Sigmoid colon (tissue), 7 donors: ENCODE data around the gene TBCD. TPM values are rescaled to one million over a fixed set of nuclear protein-coding genes. Genes with fewer than 3 reads are reported as not detected.

Source experiments
- DNase-seq: peaks from one replicate; pipeline ENCODE4 v3.0.0-alpha.2; 2019
- H3K27ac ChIP-seq, 4 donors: fragments of 200-600 bp; sonication (generic); one replicate each; pipeline ENCODE4 v1.5.1; 2016 to 2019; ENCODE audit warnings: mild to moderate bottlenecking in 1 of 4
- H3K27me3 ChIP-seq, 3 donors: fragments of 200-600 bp; sonication (generic); one replicate each; pipeline ENCODE4 v1.5.1; 2019; ENCODE audit warnings: mild to moderate bottlenecking in 1 of 3
- H3K36me3 ChIP-seq, 4 donors: fragments of 200-600 bp; sonication (generic); one replicate each; pipeline ENCODE4 v1.5.1; 2016 to 2019
- H3K4me1 ChIP-seq, 4 donors: fragments of 200-600 bp; sonication (generic); one replicate each; pipeline ENCODE4 v1.5.1; 2017 to 2019
- H3K4me3 ChIP-seq, 4 donors: fragments of 200-600 bp; sonication (generic); one replicate each; pipeline ENCODE4 v1.5.1; 2017 to 2019; ENCODE audit warnings: mild to moderate bottlenecking in 2 of 4, moderate library complexity in 1 of 4
- H3K9me3 ChIP-seq, 4 donors: fragments of 200-600 bp in 3 of 4; sonication (generic) in 3 of 4; one replicate each; pipeline versions ENCODE4 v1.5.1 to v1.6.1; 2013 to 2019
- CTCF ChIP-seq, 4 experiments: fragments of 450-650 bp in 3 of 4; fragments of 200-600 bp in 1 of 4; IDR thresholded peaks; one replicate each; pipeline ENCODE4 v1.5.1; 2016 to 2019; ENCODE audit warnings: antibody characterized with exemption in 4 of 4, mild to moderate bottlenecking in 3 of 4, moderate library complexity in 2 of 4
- EP300 ChIP-seq, 4 donors: sonication (generic); formaldehyde crosslinking; IDR thresholded peaks; one replicate each; pipeline ENCODE4 v1.6.1; 2017; ENCODE audit warnings: antibody characterized with exemption in 4 of 4
- POLR2A ChIP-seq, 2 donors: fragments of 450-650 bp; IDR thresholded peaks; one replicate each; pipeline ENCODE4 v1.6.1; 2016; ENCODE audit warnings: antibody characterized with exemption in 2 of 2, mild to moderate bottlenecking in 2 of 2, moderate library complexity in 2 of 2
- POLR2AphosphoS5 ChIP-seq, 4 donors: sonication (generic); formaldehyde crosslinking; IDR thresholded peaks; one replicate each; pipeline ENCODE4 v1.6.1; 2017; ENCODE audit warnings: antibody characterized with exemption in 4 of 4
- WGBS, 2 donors: extraction: QIAGEN DNeasy Blood & Tissue Kit; methylation state at CpG; one replicate each; pipeline ENCODE4 v1.1.7; 2013; 5-methylcytosine and 5-hydroxymethylcytosine counted together
- intact Hi-C: fragments of 100-400 bp; cut with DNase I; formaldehyde crosslinking; loops from one replicate; pipeline ENCODE4 v1.15.1; 2023
- polyA plus RNA-seq, 3 donors: library from polyadenylated mRNA; stranded (reverse); fragments of 200-250 nt; gene quantifications; one replicate each; pipeline ENCODE4 v1.2.3, GENCODE V29; 2013
- total RNA-seq, 4 donors: library from RNA; depleted of rRNA; stranded (reverse); fragments of >200 nt; gene quantifications; one replicate each; pipeline ENCODE4 v1.1.0, GENCODE V29; 2016
- donor health status: healthy with polysubstance abuse.
- donor health status: Bipolar disorder and iron deficiency.
- donor health status: healthy.

Gene TBCD
- total and polyA plus RNA-seq, 7 donors: 11.1 to 77.4 (median 34.2) TPM

- no peaks in the 10 kb centered on the region for H3K4me1 ChIP-seq
- no peaks in the 10 kb centered on the region for H3K9me3 ChIP-seq
- TF ChIP-seq EP300 (IDR thresholded peaks at IDR 0.05) (no peak), CTCF (IDR thresholded peaks at IDR 0.05) (no peak), POLR2AphosphoS5 (IDR thresholded peaks at IDR 0.05) (no peak), POLR2A (IDR thresholded peaks at IDR 0.05) (no peak)
- H3K27ac ChIP-seq: no peak overlapping the region
- intact Hi-C loops: loop anchor here (5.0 kb wide), 1 partner anchor 136 kb away; no protein-coding TSS in a partner anchor
- H3K36me3 ChIP-seq: peaks cover 0 to 19% (median 0%) of the 10 kb centered on the region in 4 donors
- H3K4me3 ChIP-seq: no peak overlapping the region
- WGBS, 2 donors: 96 to 97% methylated on average over 19 of the region's 19 CpGs
- no peak for DNase-seq
- H3K27me3 ChIP-seq: no peaks in the 10 kb centered on the region
These were observed 166.6 kb downstream of the TBCD start for GRCh38 chr17:82918508-82918907.

DNA sequence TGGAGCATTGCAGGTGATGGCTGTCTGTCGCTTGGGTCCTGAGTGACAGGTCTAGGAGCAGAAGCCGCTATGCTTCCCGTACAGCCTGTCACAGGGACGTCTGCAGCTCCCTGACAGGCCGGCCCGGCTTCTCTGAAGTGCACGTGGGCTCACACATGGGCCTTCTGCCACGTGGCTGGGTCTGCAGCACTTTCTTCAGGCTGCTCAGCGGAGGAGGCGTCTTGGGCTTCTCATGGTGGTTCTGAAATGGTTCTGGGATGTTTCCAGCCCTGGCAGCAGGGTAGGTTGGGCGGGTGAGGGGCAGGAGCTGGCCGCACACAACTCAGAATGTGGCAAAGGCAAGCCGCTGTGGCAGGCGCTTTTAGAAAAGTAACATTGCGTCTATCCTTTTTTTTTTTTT, 168.3 kb downstream of the TBCD start:
- TF ChIP-seq POLR2AphosphoS5 (IDR thresholded peaks at IDR 0.05): no peak
- TF ChIP-seq EP300 (IDR thresholded peaks at IDR 0.05): no peak
- no peak for TF ChIP-seq CTCF (IDR thresholded peaks at IDR 0.05)
- TF ChIP-seq POLR2A (IDR thresholded peaks at IDR 0.05): no peak
- DNase-seq: no peak
- Histone ChIP-seq H3K4me3 (no peak overlapping the region), H3K27ac (no peak overlapping the region), H3K36me3 (peaks cover 0 to 32% (median 2%) of the 10 kb centered on the region in 4 donors), H3K27me3 (no peaks in the 10 kb centered on the region), H3K4me1 (no peaks in the 10 kb centered on the region), H3K9me3 (no peaks in the 10 kb centered on the region)
- intact Hi-C loops: no loop called here
- 94 to 95% methylated on average over 15 of the region's 15 CpGs for WGBS, 2 donors

- peaks cover 0 to 32% (median 3%) of the 10 kb centered on the region in 4 donors for H3K36me3 ChIP-seq
- intact Hi-C loops: no loop called here
- H3K27me3 ChIP-seq: no peaks in the 10 kb centered on the region
- no peak overlapping the region for H3K27ac ChIP-seq
- no peaks in the 10 kb centered on the region for H3K4me1 ChIP-seq
- no peak overlapping the region for H3K4me3 ChIP-seq
- 90 to 94% methylated on average over 16 of the region's 16 CpGs for whole genome bisulfite sequencing, 2 donors
- H3K9me3 ChIP-seq: no peaks in the 10 kb centered on the region
- DNase-seq: no peak
- TF ChIP-seq POLR2A (IDR thresholded peaks at IDR 0.05) (no peak), POLR2AphosphoS5 (IDR thresholded peaks at IDR 0.05) (no peak), EP300 (IDR thresholded peaks at IDR 0.05) (no peak), CTCF (IDR thresholded peaks at IDR 0.05) (no peak)
These were observed 168.8 kb downstream of the TBCD start for GRCh38 chr17:82920715-82921114.

GRCh38 chr17:82921426-82921825, 169.6 kb downstream of the TBCD start:
- TF ChIP-seq POLR2AphosphoS5 (IDR thresholded peaks at IDR 0.05) (no peak), CTCF (IDR thresholded peaks at IDR 0.05) (no peak), EP300 (IDR thresholded peaks at IDR 0.05) (no peak)
- 78 to 94% methylated on average over 13 of the region's 13 CpGs for WGBS, 2 donors
- H3K36me3 ChIP-seq: peaks cover 0 to 36% (median 3%) of the 10 kb centered on the region in 4 donors

DNA sequence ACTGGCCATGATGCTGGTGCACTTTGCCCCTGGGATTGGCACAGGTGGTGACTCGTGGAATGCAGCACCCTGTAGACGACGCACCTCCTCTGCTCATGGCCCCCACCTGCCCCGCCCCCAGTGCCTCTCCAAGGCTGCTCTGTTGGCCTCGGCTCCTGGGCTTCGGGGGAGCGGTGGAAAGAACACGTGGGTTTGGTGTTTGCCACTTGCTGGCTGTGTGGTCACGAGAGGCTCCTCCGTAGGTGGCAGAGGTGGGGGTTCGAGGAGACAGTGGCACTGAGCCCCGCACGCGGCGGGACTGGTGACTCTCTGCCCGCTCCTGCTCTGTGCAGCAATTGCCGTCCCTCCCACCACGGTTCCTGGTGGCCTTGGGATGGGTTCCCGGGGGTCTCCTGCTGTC, 170.8 kb downstream of the TBCD start:
- intact Hi-C loops: no loop called here
- no peaks in the 10 kb centered on the region for H3K27me3 ChIP-seq
- H3K4me3 ChIP-seq: no peak overlapping the region
- no peak for DNase-seq
- 80 to 89% methylated on average over 19 of the region's 19 CpGs for WGBS, 2 donors
- H3K36me3 ChIP-seq: peaks cover 0 to 49% (median 12%) of the 10 kb centered on the region in 4 donors
- H3K4me1 ChIP-seq: no peaks in the 10 kb centered on the region
- no peaks in the 10 kb centered on the region for H3K9me3 ChIP-seq
- no peak overlapping the region for H3K27ac ChIP-seq
- TF ChIP-seq POLR2A (IDR thresholded peaks at IDR 0.05) (no peak), CTCF (IDR thresholded peaks at IDR 0.05) (no peak), POLR2AphosphoS5 (IDR thresholded peaks at IDR 0.05) (no peak), EP300 (IDR thresholded peaks at IDR 0.05) (no peak)

More at GRCh38 chr17:82921426-82921825, 169.6 kb downstream of the TBCD start:
- intact Hi-C loops: no loop called here
- H3K27me3 ChIP-seq: no peaks in the 10 kb centered on the region
- no peak overlapping the region for H3K4me3 ChIP-seq
- no peak for DNase-seq
- H3K4me1 ChIP-seq: no peaks in the 10 kb centered on the region
- H3K27ac ChIP-seq: no peak overlapping the region
- H3K9me3 ChIP-seq: no peaks in the 10 kb centered on the region
